ENCODE results near the gene VEGFC.

The VEGFC gene

GRCh38 chr4:176760471-176760870 is 32.3 kb downstream of the VEGFC start:
- DNase-seq (ENCODE audit: low spot score) = no peak

- no peak for DNase-seq (ENCODE audit: low spot score)
Measured at GRCh38 chr4:176758731-176759130, 34.0 kb downstream of the VEGFC start.

- DNase-seq (ENCODE audit: low spot score) = no peak
Measured at GRCh38 chr4:176758323-176758722, 34.4 kb downstream of the VEGFC start.

- no peak for DNase-seq (ENCODE audit: low spot score)
Measured at GRCh38 chr4:176755613-176756012, 37.1 kb downstream of the VEGFC start.

- no peak for DNase-seq (ENCODE audit: low spot score)
Measured at GRCh38 chr4:176755001-176755400, 37.7 kb downstream of the VEGFC start.

- DNase-seq (ENCODE audit: low spot score) = peak; percentile 54
Measured at GRCh38 chr4:176753049-176753448, 39.7 kb downstream of the VEGFC start.

- DNase-seq (ENCODE audit: low spot score) = no peak
Measured at GRCh38 chr4:176752191-176752749, 40.5 kb downstream of the VEGFC start.

GRCh38 chr4:176751061-176751460 is 41.7 kb downstream of the VEGFC start:
- no peak for DNase-seq (ENCODE audit: low spot score)

- DNase-seq (ENCODE audit: low spot score) = no peak
Measured at GRCh38 chr4:176746846-176747245, 45.9 kb downstream of the VEGFC start.

GRCh38 chr4:176745902-176746301 is 46.8 kb downstream of the VEGFC start:
- DNase-seq (ENCODE audit: low spot score) = no peak

GRCh38 chr4:176744091-176744490 is 48.6 kb downstream of the VEGFC start:
- DNase-seq (ENCODE audit: low spot score) = no peak

- no peak for DNase-seq (ENCODE audit: low spot score)
Measured at GRCh38 chr4:176742211-176742610, 50.5 kb downstream of the VEGFC start.

- DNase-seq (ENCODE audit: low spot score) = no peak
Measured at GRCh38 chr4:176741253-176741652, 51.5 kb downstream of the VEGFC start.

- no peak for DNase-seq (ENCODE audit: low spot score)
Measured at GRCh38 chr4:176735300-176735699, 57.4 kb downstream of the VEGFC start.

GRCh38 chr4:176734461-176734860 is 58.3 kb downstream of the VEGFC start:
- no peak for DNase-seq (ENCODE audit: low spot score)

GRCh38 chr4:176729489-176729888 is 63.2 kb downstream of the VEGFC start:
- DNase-seq (ENCODE audit: low spot score) = no peak

- DNase-seq (ENCODE audit: low spot score) = no peak
Measured at GRCh38 chr4:176726803-176727202, 65.9 kb downstream of the VEGFC start.

GRCh38 chr4:176721459-176721858 is 71.3 kb downstream of the VEGFC start:
- DNase-seq (ENCODE audit: low spot score) = no peak

- no peak for DNase-seq (ENCODE audit: low spot score)
Measured at GRCh38 chr4:176718881-176719280, 73.8 kb downstream of the VEGFC start.

- DNase-seq (ENCODE audit: low spot score) = no peak
Measured at GRCh38 chr4:176717237-176717636, 75.5 kb downstream of the VEGFC start.

GRCh38 chr4:176709417-176709816 is 83.3 kb downstream of the VEGFC start:
- DNase-seq (ENCODE audit: low spot score) = no peak

GRCh38 chr4:176708771-176709311 is 83.9 kb downstream of the VEGFC start:
- peak; percentile 6 for DNase-seq (ENCODE audit: low spot score)

GRCh38 chr4:176690716-176691115 is 102.0 kb downstream of the VEGFC start:
- DNase-seq (ENCODE audit: low spot score) = no peak

- DNase-seq (ENCODE audit: low spot score) = no peak
Measured at GRCh38 chr4:176680668-176681180, 112.0 kb downstream of the VEGFC start.
